Measurements from ENCODE around the gene LRRC8C. TPM values are rescaled to one million over a fixed set of nuclear protein-coding genes. Genes with fewer than 3 reads are reported as not detected.

The LRRC8C gene
- total and polyA plus RNA-seq, 8 donors, result 0.63 to 3.5 (median 1.1) TPM

GRCh38 chr1:89596698-89597097 is 36.2 kb upstream of the LRRC8C start:
- no peaks in the 10 kb centered on the region for H3K27me3 ChIP-seq
- no peak overlapping the region for H3K4me3 ChIP-seq
- H3K9me3 ChIP-seq, result no peaks in the 10 kb centered on the region
- H3K27ac ChIP-seq, result no peak overlapping the region
- H3K36me3 ChIP-seq, result no peaks in the 10 kb centered on the region
- DNase-seq (no peak), FAIRE-seq (no peak), ATAC-seq (no peak)
- WGBS, 2 donors, result 75 to 87% methylated on average over 2 of the region's 2 CpGs
- intact Hi-C loops (cut with DNase I), result loop anchor here in 1 of 3 donors (5.0 kb wide), 1 partner anchor 109 kb away; no protein-coding TSS in a partner anchor
- no peak for TF ChIP-seq CTCF (IDR thresholded peaks at IDR 0.05)
- H3K4me1 ChIP-seq, result peaks cover 0 to 5% (median 0%) of the 10 kb centered on the region in 3 donors

GRCh38 chr1:89598450-89599331 is 34.2 kb upstream of the LRRC8C start:
- H3K27ac ChIP-seq, result no peak overlapping the region
- peak; percentile 76 to 95 (median 92) for ATAC-seq
- H3K4me3 ChIP-seq, result no peak overlapping the region
- no peaks in the 10 kb centered on the region for H3K27me3 ChIP-seq
- 63 to 69% methylated on average over 5 of the region's 5 CpGs for WGBS, 2 donors
- peaks cover 0 to 5% (median 0%) of the 10 kb centered on the region in 3 donors for H3K4me1 ChIP-seq
- no peak for DNase-seq
- H3K9me3 ChIP-seq, result no peaks in the 10 kb centered on the region
- no peaks in the 10 kb centered on the region for H3K36me3 ChIP-seq
- peak; percentile 33 to 61 (median 38) for TF ChIP-seq CTCF (IDR thresholded peaks at IDR 0.05)
- FAIRE-seq, result no peak
- intact Hi-C loops (cut with DNase I), result loop anchor here in 1 of 3 donors (5.0 kb wide), 1 partner anchor 111 kb away; no protein-coding TSS in a partner anchor

- Histone ChIP-seq H3K27me3 (no peaks in the 10 kb centered on the region), H3K36me3 (no peaks in the 10 kb centered on the region), H3K27ac (no peak overlapping the region), H3K4me1 (peaks cover 0 to 5% (median 0%) of the 10 kb centered on the region in 3 donors), H3K9me3 (no peaks in the 10 kb centered on the region), H3K4me3 (no peak overlapping the region)
- FAIRE-seq, result no peak
- DNase-seq, result no peak
- no peak for TF ChIP-seq CTCF (IDR thresholded peaks at IDR 0.05)
- intact Hi-C loops (cut with DNase I), result loop anchor here in 1 of 3 donors (5.0 kb wide), 1 partner anchor 112 kb away; no protein-coding TSS in a partner anchor
- 77 to 79% methylated on average over 2 of the region's 2 CpGs for WGBS, 2 donors
- no peak for ATAC-seq
Measured at GRCh38 chr1:89599332-89599630, 33.6 kb upstream of the LRRC8C start.

GRCh38 chr1:89600451-89601224 is 32.3 kb upstream of the LRRC8C start:
- DNase-seq (no peak), ATAC-seq (no peak), FAIRE-seq (no peak)
- no peak overlapping the region for H3K27ac ChIP-seq
- peaks cover 0 to 5% (median 0%) of the 10 kb centered on the region in 3 donors for H3K4me1 ChIP-seq
- H3K36me3 ChIP-seq, result no peaks in the 10 kb centered on the region
- no peaks in the 10 kb centered on the region for H3K27me3 ChIP-seq
- no peak overlapping the region for H3K4me3 ChIP-seq
- no peaks in the 10 kb centered on the region for H3K9me3 ChIP-seq
- WGBS, 2 donors, result 85 to 94% methylated on average over 3 of the region's 3 CpGs
- intact Hi-C loops (cut with DNase I), result loop anchor here in 1 of 3 donors (10.0 kb wide), 1 partner anchor 116 kb away; no protein-coding TSS in a partner anchor
- no peak for TF ChIP-seq CTCF (IDR thresholded peaks at IDR 0.05)
